Measurements from ENCODE around the gene LILRA6.

Gene LILRA6

GRCh38 chr19:54188215-54188871 lies 54.2 kb downstream of the LILRA6 start:
- no peak for DNase-seq (ENCODE audit: low read depth in 2 of 2, low spot score in 1 of 2)

DNA sequence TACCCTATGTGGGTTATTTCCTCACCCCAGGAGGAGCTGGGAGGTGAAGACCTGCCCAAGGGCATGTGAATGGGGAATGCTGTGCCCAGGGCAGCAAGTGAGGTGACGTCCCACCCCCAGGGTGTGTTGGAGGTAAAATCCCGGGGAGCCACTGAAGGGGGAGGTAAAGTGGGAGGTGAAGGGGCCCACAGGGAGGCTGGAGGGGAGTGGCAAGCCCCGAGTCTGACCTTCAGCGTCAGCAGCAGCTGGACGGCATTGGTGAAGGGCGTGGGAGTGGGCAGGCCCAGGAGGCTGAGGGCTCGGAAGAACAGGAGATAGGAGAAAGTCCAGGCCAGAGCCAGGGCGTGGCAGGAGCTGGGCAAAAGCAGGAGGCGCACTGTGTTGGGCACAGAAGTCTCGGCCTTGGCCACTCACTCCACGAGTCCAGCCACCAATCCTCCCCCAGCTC lies 55.6 kb downstream of the LILRA6 start:
- DNase-seq (ENCODE audit: low read depth in 2 of 2, low spot score in 1 of 2) = no peak
